ENCODE measurements around the gene ECM1.

The ECM1 gene

DNA sequence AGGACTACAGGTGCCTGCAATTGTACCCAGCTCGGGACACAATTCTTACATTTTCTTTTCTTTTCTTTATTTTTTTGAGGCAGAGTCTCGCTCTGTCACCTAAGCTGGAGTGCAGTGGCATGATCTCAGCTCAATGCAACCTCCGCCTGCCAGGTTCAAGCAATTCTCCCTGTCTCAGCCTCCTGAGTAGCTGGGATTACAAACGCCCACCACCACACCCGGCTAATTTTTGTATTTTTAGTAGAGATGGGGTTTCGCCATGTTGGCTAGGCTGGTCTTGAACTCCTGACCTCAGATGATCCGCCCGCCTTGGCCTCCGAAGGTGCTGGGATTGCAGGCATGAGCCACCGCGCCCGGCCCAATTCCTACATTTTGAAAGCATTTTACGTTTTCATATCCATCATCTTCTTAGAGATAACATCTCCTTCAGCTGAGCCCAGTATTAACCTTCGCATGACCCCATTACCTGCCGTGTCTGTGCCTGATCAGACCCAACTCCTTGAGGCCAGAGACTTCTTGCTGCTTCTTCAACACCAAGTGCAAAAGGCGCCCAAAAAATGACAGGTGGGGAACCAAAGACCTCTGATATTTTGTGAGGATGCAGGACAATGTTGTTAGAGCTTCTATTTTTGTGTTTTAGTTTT is 38.5 kb downstream of the ECM1 start:
- no peak for DNase-seq

DNA sequence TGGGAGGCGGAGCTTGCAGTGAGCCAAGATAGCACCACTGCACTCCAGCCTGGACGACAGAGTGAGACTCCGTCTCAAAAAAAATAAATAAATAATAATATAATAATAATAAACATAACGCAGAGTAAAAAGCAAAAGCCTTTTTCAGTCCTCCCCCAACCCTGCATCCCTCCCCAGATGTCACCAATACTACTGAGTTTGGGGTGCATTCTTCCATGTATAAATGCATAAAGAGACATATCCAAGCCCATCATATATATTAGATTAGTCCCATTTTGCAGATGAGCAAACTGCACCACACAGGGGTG is 40.4 kb downstream of the ECM1 start:
- DNase-seq: no peak

DNA sequence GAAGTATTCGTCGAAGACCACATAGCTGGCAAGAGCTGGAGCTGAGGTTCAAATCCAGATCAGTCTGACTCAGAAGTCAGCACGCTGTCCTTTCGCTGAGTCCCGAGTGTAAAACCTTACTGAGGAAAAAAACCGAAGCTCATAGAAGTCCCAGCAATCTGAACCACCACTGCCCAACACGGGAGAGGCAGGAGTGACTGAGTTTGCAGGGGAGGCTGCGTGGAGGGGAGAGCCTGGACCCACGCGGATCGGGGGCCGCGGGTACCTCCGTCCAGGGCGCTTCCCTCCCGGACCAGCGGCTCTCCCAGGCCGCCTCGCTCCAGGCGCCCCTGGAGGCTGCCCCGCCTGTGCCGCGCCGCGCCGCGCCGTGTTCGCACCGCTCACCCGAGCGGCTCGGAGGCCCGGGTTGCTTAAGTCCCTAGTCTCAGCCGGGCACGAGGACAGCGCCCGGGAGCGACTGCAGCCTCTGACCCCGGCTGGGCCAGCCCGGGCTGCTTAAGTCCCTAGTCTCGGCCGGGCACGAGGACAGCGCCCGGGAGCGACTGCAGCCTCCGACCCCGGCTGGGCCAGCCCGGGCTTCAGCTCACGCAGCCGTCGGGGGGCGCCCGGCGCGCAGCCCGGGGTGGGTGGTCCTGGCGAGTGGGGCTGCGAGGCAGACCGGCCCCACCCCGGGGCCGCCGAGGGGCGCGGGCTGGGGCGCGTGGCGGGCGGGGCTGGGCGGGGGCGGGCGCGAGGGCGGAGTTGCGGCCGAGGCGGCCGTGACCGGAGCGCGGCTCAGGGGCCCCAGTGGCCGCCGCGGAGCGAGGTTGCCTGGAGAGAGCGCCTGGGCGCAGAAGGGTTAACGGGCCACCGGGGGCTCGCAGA is 41.0 kb downstream of the ECM1 start, which contains the start of gene ADAMTSL4:
ADAMTSL4 (plus strand) TSS at position 777 of the 864 bp plus-strand sequence. CDS start 2,881 bp downstream, outside the sequence.
- DNase-seq: no peak

- DNase-seq: no peak
Observed at GRCh38 chr1:150549496-150550221, 41.8 kb downstream of the ECM1 start.

DNA sequence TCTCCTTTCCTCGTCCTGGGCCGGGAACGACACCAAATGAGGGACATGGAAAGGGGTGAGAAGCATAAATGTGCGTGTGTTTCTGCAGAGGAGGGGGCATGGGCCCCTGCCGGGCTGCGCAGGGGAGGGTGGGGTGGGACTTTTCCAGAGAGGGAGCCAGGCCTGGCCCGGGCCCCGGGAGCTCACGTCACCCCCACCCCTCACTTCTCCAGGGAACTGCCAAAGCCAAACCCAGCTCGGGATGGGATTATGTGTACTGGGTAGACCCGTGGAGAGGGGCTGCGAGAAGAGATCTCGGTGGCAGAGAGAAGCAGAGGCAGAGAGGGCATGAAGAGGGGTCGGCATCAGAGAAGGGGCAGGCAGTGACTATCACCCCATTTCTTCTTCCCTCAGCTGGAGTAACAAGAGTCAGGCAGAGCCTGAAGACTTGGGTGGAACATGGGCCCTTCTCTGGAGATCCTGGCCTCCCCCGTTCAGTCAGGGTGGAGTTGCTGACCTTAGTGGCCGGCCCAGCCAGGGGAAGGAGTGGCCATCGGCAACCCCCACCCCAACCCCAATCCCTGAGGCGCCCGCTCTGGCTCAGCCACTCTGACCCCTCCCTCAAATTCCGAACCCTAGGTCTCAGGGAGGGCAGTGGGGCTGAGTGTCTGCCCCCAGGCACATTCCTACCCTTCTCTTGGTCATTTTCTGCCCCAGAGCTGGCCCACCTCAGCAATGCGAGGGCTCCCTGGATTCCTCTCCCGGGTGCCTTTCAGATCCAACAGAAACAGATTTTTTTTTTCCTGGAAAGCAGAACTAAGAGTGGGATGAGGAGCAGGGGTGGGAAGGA is 42.5 kb downstream of the ECM1 start:
- DNase-seq: no peak

- DNase-seq: no peak
Observed at GRCh38 chr1:150551051-150551783, 43.3 kb downstream of the ECM1 start.

GRCh38 chr1:150551784-150552127 is 43.8 kb downstream of the ECM1 start:
- no peak for DNase-seq

DNA sequence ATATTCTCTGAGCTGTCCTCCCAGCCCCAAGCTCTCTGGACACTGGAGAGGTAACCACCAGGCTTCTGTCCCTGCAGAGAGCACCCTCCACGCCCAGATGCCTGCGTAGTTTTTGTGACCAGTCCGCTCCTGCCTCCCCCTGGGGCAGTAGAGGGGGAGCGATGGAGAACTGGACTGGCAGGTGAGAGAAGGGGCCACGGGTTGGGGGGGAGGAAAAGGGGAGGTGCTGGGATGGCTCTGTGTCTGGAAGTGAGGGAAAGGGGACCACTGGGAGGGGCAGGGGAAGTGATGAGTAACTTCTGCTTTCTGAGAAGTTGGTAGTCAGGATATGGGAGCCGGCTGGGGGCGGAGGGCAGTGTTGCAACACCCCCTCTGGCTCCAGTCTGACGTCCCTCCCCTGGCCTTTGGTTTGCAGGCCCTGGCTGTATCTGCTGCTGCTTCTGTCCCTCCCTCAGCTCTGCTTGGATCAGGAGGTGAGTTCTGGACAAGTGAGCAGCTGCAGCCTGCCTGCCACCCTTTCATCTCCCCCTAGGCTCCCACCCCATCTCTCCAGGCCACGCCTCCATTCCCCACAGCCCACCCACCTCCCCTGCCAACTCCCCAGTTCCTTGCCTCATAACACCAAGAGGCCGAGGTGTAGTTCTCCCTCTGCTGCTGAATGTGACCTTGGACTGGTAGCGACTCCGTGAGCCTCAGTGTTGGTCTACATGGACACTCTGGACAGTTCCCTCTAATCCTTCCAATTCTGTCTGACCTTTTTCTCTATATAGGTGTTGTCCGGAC is 44.4 kb downstream of the ECM1 start:
- no peak for DNase-seq

GRCh38 chr1:150552911-150553289 is 45.0 kb downstream of the ECM1 start:
- no peak for DNase-seq

DNA sequence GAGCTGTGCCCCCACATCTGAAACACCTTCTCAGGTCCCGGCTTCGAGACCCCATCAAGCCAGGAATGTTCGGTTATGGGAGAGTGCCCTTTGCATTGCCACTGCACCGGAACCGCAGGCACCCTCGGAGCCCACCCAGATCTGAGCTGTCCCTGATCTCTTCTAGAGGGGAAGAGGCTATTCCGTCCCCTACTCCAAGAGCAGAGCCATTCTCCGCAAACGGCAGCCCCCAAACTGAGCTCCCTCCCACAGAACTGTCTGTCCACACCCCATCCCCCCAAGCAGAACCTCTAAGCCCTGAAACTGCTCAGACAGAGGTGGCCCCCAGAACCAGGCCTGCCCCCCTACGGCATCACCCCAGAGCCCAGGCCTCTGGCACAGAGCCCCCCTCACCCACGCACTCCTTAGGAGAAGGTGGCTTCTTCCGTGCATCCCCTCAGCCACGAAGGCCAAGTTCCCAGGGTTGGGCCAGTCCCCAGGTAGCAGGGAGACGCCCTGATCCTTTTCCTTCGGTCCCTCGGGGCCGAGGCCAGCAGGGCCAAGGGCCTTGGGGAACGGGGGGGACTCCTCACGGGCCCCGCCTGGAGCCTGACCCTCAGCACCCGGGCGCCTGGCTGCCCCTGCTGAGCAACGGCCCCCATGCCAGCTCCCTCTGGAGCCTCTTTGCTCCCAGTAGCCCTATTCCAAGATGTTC is 45.6 kb downstream of the ECM1 start:
- DNase-seq: no peak

DNA sequence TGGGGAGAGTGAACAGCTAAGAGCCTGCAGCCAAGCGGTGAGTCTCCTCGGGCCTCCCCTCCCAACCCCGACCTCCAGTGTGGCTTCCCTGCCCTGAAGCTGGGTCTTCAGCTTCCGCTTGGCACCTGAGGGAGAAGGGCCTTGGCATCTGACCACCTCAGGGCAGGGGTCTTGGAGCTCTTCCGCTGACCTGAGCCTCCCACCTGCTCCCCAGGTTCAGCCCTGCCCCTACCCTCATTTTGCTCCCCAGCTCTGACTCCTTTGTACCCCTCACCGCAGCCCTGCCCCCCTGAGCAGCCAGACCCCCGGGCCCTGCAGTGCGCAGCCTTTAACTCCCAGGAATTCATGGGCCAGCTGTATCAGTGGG is 46.2 kb downstream of the ECM1 start:
- no peak for DNase-seq

GRCh38 chr1:150555198-150555970 is 47.5 kb downstream of the ECM1 start:
- no peak for DNase-seq

GRCh38 chr1:150555971-150556865 is 48.3 kb downstream of the ECM1 start:
- DNase-seq: no peak

DNA sequence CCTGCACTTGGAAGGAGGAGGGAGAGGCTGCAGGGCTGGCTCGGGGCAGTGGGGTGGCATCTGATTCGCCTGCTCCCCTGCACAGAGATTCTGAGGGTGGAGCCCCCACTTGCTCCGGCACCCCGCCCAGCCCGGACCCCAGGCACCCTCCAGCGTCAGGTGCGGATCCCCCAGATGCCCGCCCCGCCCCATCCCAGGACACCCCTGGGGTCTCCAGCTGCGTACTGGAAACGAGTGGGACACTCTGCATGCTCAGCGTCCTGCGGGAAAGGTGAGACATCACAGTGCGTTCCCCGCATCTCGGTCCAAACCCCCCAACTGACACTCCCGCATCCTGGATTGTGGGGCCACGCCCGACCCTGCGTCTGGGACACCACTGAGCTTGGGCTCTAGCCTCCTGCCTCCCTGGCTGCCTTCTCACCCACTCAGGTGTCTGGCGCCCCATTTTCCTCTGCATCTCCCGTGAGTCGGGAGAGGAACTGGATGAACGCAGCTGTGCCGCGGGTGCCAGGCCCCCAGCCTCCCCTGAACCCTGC is 49.2 kb downstream of the ECM1 start:
- no peak for DNase-seq

DNA sequence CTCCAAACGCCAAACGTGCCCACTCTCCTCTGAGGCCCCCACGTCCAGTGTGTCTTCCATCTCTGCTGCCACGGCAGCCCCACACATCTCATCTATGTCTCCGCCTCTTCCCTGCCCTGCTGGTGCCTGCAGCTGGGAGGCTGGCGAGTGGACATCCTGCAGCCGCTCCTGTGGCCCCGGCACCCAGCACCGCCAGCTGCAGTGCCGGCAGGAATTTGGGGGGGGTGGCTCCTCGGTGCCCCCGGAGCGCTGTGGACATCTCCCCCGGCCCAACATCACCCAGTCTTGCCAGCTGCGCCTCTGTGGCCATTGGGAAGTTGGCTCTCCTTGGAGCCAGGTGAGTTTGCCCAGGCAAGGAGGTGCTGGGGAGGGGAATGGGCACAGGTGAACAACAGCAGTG is 49.9 kb downstream of the ECM1 start:
- no peak for DNase-seq

- DNase-seq: no peak
Observed at GRCh38 chr1:150558303-150558704, 50.4 kb downstream of the ECM1 start.

DNA sequence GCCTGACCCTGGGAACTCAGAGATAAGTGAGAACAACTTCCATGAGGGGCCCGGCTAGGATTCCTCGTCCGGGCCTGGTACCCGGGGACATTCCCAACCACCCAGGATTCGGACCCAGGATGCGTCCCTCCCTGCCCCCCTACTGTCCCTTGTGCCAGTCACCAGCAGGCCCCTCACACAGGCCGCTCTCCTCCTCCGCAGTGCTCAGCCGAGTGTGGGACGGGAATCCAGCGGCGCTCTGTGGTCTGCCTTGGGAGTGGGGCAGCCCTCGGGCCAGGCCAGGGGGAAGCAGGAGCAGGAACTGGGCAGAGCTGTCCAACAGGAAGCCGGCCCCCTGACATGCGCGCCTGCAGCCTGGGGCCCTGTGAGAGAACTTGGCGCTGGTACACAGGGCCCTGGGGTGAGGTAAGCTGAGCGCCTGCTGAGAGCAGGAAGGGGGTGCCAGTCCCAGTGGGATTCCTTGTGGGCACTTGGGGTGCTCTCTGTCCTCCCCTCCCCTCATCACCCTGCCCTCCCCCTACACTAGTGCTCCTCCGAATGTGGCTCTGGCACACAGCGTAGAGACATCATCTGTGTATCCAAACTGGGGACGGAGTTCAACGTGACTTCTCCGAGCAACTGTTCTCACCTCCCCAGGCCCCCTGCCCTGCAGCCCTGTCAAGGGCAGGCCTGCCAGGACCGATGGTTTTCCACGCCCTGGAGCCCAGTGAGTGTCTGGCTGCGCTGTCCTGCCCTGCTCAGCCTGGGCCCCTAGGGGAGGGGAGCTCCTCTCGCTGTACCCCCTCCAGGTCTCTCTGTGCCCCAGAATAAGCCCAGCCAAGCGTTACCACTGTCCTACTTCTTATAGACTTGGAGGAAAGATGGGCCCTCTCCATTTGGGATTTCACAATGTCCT is 51.1 kb downstream of the ECM1 start:
- DNase-seq: no peak

DNA sequence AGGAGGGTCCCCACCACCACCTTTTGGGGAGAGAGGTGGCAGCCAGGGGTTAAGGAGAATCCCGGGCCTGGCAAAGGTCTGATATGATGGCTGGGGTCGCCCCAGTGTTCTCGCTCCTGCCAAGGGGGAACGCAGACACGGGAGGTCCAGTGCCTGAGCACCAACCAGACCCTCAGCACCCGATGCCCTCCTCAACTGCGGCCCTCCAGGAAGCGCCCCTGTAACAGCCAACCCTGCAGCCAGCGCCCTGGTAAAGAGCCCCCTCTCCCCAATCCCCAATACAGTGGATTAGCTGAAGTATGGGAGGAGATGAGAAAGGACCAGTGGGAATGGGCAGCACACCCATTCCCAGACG is 51.7 kb downstream of the ECM1 start:
- no peak for DNase-seq
